Smooth muscle cell (in vitro differentiated cells): ENCODE data around the gene BRD8. TPM values are rescaled to one million over a fixed set of nuclear protein-coding genes. Genes with fewer than 3 reads are reported as not detected.

Experiments
- DNase-seq: peaks from one replicate; lab custom pipeline; 2025; ENCODE audit not compliant: unreplicated experiment; lab: John Stamatoyannopoulos, UW
- H2AFZ ChIP-seq: fragments of 200-600 bp; sonication (generic); 2 replicates; pipeline ENCODE4 v1.6.0; 2016; ENCODE audit warnings: antibody characterized with exemption, low read depth, mild to moderate bottlenecking
- H3F3A ChIP-seq: fragments of 200-600 bp; sonication (generic); 2 replicates; pipeline ENCODE4 v1.6.0; 2017; ENCODE audit warnings: antibody characterized with exemption, low read depth
- H3K27ac ChIP-seq: fragments of 200-600 bp; sonication (generic); 2 replicates; pipeline ENCODE4 v1.5.1; 2016; ENCODE audit warnings: low read depth, mild to moderate bottlenecking
- H3K27me3 ChIP-seq: fragments of 200-600 bp; sonication (generic); 2 replicates; pipeline ENCODE4 v1.6.1; 2016; ENCODE audit warnings: low read depth, mild to moderate bottlenecking
- H3K36me3 ChIP-seq: fragments of 200-600 bp; sonication (generic); 2 replicates; pipeline ENCODE4 v1.5.1; 2016; ENCODE audit warnings: low read depth
- H3K4me1 ChIP-seq: fragments of 200-600 bp; sonication (generic); 2 replicates; pipeline ENCODE4 v1.5.1; 2016; ENCODE audit warnings: low read depth
- H3K4me2 ChIP-seq: fragments of 200-600 bp; sonication (generic); 2 replicates; pipeline ENCODE4 v1.6.0; 2016; ENCODE audit warnings: mild to moderate bottlenecking
- H3K4me3 ChIP-seq: fragments of 200-600 bp; sonication (generic); 2 replicates; pipeline ENCODE4 v1.5.1; 2016; ENCODE audit warnings: mild to moderate bottlenecking
- H3K79me2 ChIP-seq: fragments of 200-600 bp; sonication (generic); 2 replicates; pipeline ENCODE4 v1.6.0; 2016; ENCODE audit warnings: low read depth, mild to moderate bottlenecking
- H3K9ac ChIP-seq: fragments of 200-600 bp; sonication (generic); 2 replicates; pipeline ENCODE4 v1.6.0; 2016; ENCODE audit warnings: low read depth
- H3K9me3 ChIP-seq: fragments of 200-600 bp; sonication (generic); replicated peaks from 2 replicates; pipeline ENCODE4 v1.5.1; 2016; ENCODE audit warnings: low read depth
- H4K20me1 ChIP-seq: fragments of 200-600 bp; sonication (generic); 2 replicates; pipeline ENCODE4 v1.6.0; 2016; ENCODE audit warnings: low read depth
- CTCF ChIP-seq: fragments of 200-600 bp; sonication (generic); IDR thresholded peaks from 2 replicates; pipeline ENCODE4 v1.5.1; 2017; ENCODE audit warnings: borderline replicate concordance, mild to moderate bottlenecking, antibody characterized with exemption; ENCODE audit not compliant: insufficient read depth, poor library complexity, severe bottlenecking
- WGBS: methylation state at CpG from one replicate; pipeline ENCODE4 v1.1.7; 2016; ENCODE audit warnings: low lambda C conversion rate; 5-methylcytosine and 5-hydroxymethylcytosine counted together
- polyA plus RNA-seq: library from polyadenylated mRNA; unstranded; fragments of >200 nt; fragmentation: Nextera tagmentation; extraction: Ambion mirVana; gene quantifications from 2 replicates; pipeline ENCODE4 v1.2.1, GENCODE V29; 2016
- total RNA-seq: library from RNA; depleted of rRNA; stranded (reverse); fragments of >200 nt; gene quantifications from 2 replicates; pipeline ENCODE4 v1.2.3, GENCODE V29; 2014

BRD8 gene
- total and polyA plus RNA-seq, 2 experiments from 2014 or later, result 24.2 to 41.2 TPM

GRCh38 chr5:138163721-138164120 lies 14.7 kb downstream of the BRD8 start:
- no peak for DNase-seq
- Histone ChIP-seq H3K4me1 (no peaks in the 10 kb centered on the region), H3K9ac (no peak overlapping the region), H3K36me3 (peaks cover 61% of the 10 kb centered on the region), H3K27me3 (no peaks in the 10 kb centered on the region), H3K79me2 (no peaks in the 10 kb centered on the region), H3F3A (no peaks in the 10 kb centered on the region), H3K27ac (no peak overlapping the region), H3K4me3 (no peak overlapping the region), H3K4me2 (no peak overlapping the region), H4K20me1 (no peaks in the 10 kb centered on the region), H2AFZ (no peak overlapping the region), H3K9me3 (no peaks in the 10 kb centered on the region)
- no peak for TF ChIP-seq CTCF

GRCh38 chr5:138160706-138161105 lies 17.7 kb downstream of the BRD8 start:
- H3K4me3 ChIP-seq, result no peak overlapping the region
- peaks cover 41% of the 10 kb centered on the region for H3K36me3 ChIP-seq

GRCh38 chr5:138159666-138160065 lies 18.8 kb downstream of the BRD8 start:
- peaks cover 39% of the 10 kb centered on the region for H3K36me3 ChIP-seq
- no peaks in the 10 kb centered on the region for H3K9me3 ChIP-seq
- no peak for DNase-seq

More at GRCh38 chr5:138160706-138161105, 17.7 kb downstream of the BRD8 start:
- 97% methylated on average over 4 of the region's 4 CpGs for whole genome bisulfite sequencing
- Histone ChIP-seq H3K27ac (no peak overlapping the region), H3K9me3 (no peaks in the 10 kb centered on the region), H3K4me1 (no peaks in the 10 kb centered on the region), H3K27me3 (no peaks in the 10 kb centered on the region), H2AFZ (no peak overlapping the region), H3F3A (no peaks in the 10 kb centered on the region), H4K20me1 (no peaks in the 10 kb centered on the region), H3K79me2 (no peaks in the 10 kb centered on the region), H3K9ac (no peak overlapping the region), H3K4me2 (no peak overlapping the region)
- no peak for TF ChIP-seq CTCF
- no peak for DNase-seq

More at GRCh38 chr5:138159666-138160065, 18.8 kb downstream of the BRD8 start:
- no peaks in the 10 kb centered on the region for H3K4me1 ChIP-seq
- H3K27me3 ChIP-seq, result no peaks in the 10 kb centered on the region
- H3F3A ChIP-seq, result no peaks in the 10 kb centered on the region
- WGBS, result 95% methylated on average over 5 of the region's 5 CpGs
- no peak overlapping the region for H3K9ac ChIP-seq
- no peak overlapping the region for H3K27ac ChIP-seq
- H4K20me1 ChIP-seq, result no peaks in the 10 kb centered on the region
- H2AFZ ChIP-seq, result no peak overlapping the region
- no peaks in the 10 kb centered on the region for H3K79me2 ChIP-seq
- no peak overlapping the region for H3K4me3 ChIP-seq
- TF ChIP-seq CTCF, result no peak
- no peak overlapping the region for H3K4me2 ChIP-seq
